SK-N-SH (cell line): ENCODE results near the gene ZNF609. TPM values are rescaled to one million over a fixed set of nuclear protein-coding genes. Genes with fewer than 3 reads are reported as not detected.

Source experiments
- CTCF ChIA-PET: fragments of 300-600, 350-600 bp; formaldehyde crosslinking; extraction: SDS; loops from one replicate; lab custom pipeline; 2021; lab: Yijun Ruan, JAX
- POLR2A ChIA-PET: fragments of 350-600 bp; sonication (Branson Sonifier 250); formaldehyde crosslinking; extraction: SDS; loops from one replicate; lab custom pipeline; 2020; ENCODE audit warnings: antibody characterized with exemption, inconsistent platforms; lab: Yijun Ruan, JAX
- DNase-seq: peaks from one replicate; pipeline ENCODE4 v3.0.0; 2012
- H2AFZ ChIP-seq: fragments of 200-600 bp; sonication (generic); 2 replicates; pipeline ENCODE4 v1.8.1; 2016; ENCODE audit warnings: antibody characterized with exemption, mild to moderate bottlenecking, low read depth
- H3F3A ChIP-seq: fragments of 200-600 bp; sonication (generic); replicated peaks from 2 replicates; pipeline ENCODE3; 2016; ENCODE audit warnings: antibody characterized with exemption, mild to moderate bottlenecking; ENCODE audit not compliant: insufficient read depth
- H3K27ac ChIP-seq, 2 experiments: fragments of 200-500 bp in 1 of 2; fragments of 200-600 bp in 1 of 2; sonication (Bioruptor generic) in 1 of 2; sonication (generic), shearing (Covaris generic) in 1 of 2; 2 replicates each; pipeline versions ENCODE4 v1.5.1 to v1.6.1; 2014 to 2016; ENCODE audit warnings: low read depth in 2 of 2, inconsistent platforms in 1 of 2, low read length in 1 of 2, mild to moderate bottlenecking in 1 of 2, mixed read lengths in 1 of 2
- H3K27me3 ChIP-seq: fragments of 200-600 bp; sonication (generic), shearing (Covaris generic); 2 replicates; pipeline ENCODE4 v1.6.1; 2016; ENCODE audit warnings: mixed run types; ENCODE audit not compliant: insufficient read depth
- H3K36me3 ChIP-seq, 2 experiments: fragments of 200-500 bp in 1 of 2; fragments of 200-600 bp in 1 of 2; sonication (Bioruptor generic) in 1 of 2; sonication (generic) in 1 of 2; replicated peaks in 1 of 2; 2 replicates each; pipeline versions ENCODE3 to v1.5.1; 2014 to 2016; ENCODE audit warnings: low read length in 1 of 2, mild to moderate bottlenecking in 1 of 2; ENCODE audit not compliant: insufficient read depth in 2 of 2, control insufficient read depth in 1 of 2
- H3K4me1 ChIP-seq, 2 experiments: fragments of 200-500 bp in 1 of 2; fragments of 200-600 bp in 1 of 2; sonication (Bioruptor generic) in 1 of 2; sonication (generic), shearing (Covaris generic) in 1 of 2; 2 replicates each; pipeline versions ENCODE4 v1.5.1 to v1.6.1; 2014 to 2016; ENCODE audit warnings: low read depth in 1 of 2, low read length in 1 of 2, mixed run types in 1 of 2; ENCODE audit not compliant: insufficient read depth in 2 of 2, control insufficient read depth in 1 of 2
- H3K4me2 ChIP-seq: fragments of 200-600 bp; sonication (generic), shearing (Covaris generic); 2 replicates; pipeline ENCODE4 v1.6.1; 2017; ENCODE audit warnings: mixed run types
- H3K4me3 ChIP-seq, 2 experiments: fragments of 200-500 bp in 1 of 2; fragments of 200-600 bp in 1 of 2; sonication (Bioruptor generic) in 1 of 2; sonication (generic), shearing (Covaris generic) in 1 of 2; 2 replicates each; pipeline versions ENCODE4 v1.5.1 to v1.8.1; 2014 to 2016; ENCODE audit warnings: low read depth in 2 of 2, inconsistent platforms in 1 of 2, low read length in 1 of 2, mild to moderate bottlenecking in 1 of 2, mixed read lengths in 1 of 2, moderate library complexity in 1 of 2
- H3K79me2 ChIP-seq: fragments of 200-600 bp; sonication (generic); 2 replicates; pipeline ENCODE4 v1.8.1; 2017; ENCODE audit warnings: mild to moderate bottlenecking; ENCODE audit not compliant: insufficient read depth
- H3K9ac ChIP-seq: fragments of 200-600 bp; sonication (generic); 2 replicates; pipeline ENCODE4 v1.6.1; 2017; ENCODE audit warnings: mixed run types
- H3K9me2 ChIP-seq: fragments of 200-600 bp; sonication (generic); 2 replicates; pipeline ENCODE4 v1.6.1; 2017; ENCODE audit warnings: mixed run types
- H3K9me3 ChIP-seq: fragments of 200-600 bp; sonication (generic); 2 replicates; pipeline ENCODE4 v1.6.1; 2017; ENCODE audit warnings: mixed run types, mild to moderate bottlenecking, moderate library complexity
- H4K20me1 ChIP-seq: fragments of 200-600 bp; sonication (generic); 2 replicates; pipeline ENCODE4 v1.6.1; 2017; ENCODE audit warnings: mild to moderate bottlenecking, mixed run types; ENCODE audit not compliant: insufficient read depth
- CTCF ChIP-seq: fragments of 200-600 bp; sonication (generic); IDR thresholded peaks from 2 replicates; pipeline ENCODE4 v1.6.1; 2017; ENCODE audit warnings: antibody characterized with exemption, mild to moderate bottlenecking, moderate library complexity
- ELF1 ChIP-seq: IDR thresholded peaks from 2 replicates; pipeline ENCODE4 v1.4.0; 2012
- EP300 ChIP-seq, 2 experiments: IDR thresholded peaks; 2 replicates each; pipeline versions ENCODE4 v1.4.0 to v1.6.1; 2012; ENCODE audit warnings: borderline replicate concordance in 1 of 2, low read depth in 1 of 2, low read length in 1 of 2
- EZH2phosphoT487 ChIP-seq: fragments of 200-600 bp; sonication (generic); IDR thresholded peaks from 2 replicates; pipeline ENCODE4 v1.6.1; 2017; ENCODE audit warnings: low read depth, mixed run types, mild to moderate bottlenecking, antibody characterized with exemption, moderate library complexity, borderline replicate concordance
- FOSL2 ChIP-seq: IDR thresholded peaks from 2 replicates; pipeline ENCODE4 v1.4.0; 2012; ENCODE audit warnings: low read depth, mild to moderate bottlenecking, moderate library complexity, borderline replicate concordance
- FOXM1 ChIP-seq: IDR thresholded peaks from 2 replicates; pipeline ENCODE4 v1.4.0; 2012; ENCODE audit warnings: low read depth, mild to moderate bottlenecking
- GABPA ChIP-seq: IDR thresholded peaks from 2 replicates; pipeline ENCODE4 v1.4.0; 2012; ENCODE audit warnings: low read depth, mild to moderate bottlenecking
- GATA2 ChIP-seq: sonication (generic); formaldehyde crosslinking; IDR thresholded peaks from 2 replicates; pipeline ENCODE4 v1.5.0; 2020; ENCODE audit warnings: mild to moderate bottlenecking, missing genetic modification reagents
- JUND ChIP-seq: IDR thresholded peaks from 2 replicates; pipeline ENCODE4 v1.4.0; 2012
- MEF2A ChIP-seq: IDR thresholded peaks from 2 replicates; pipeline ENCODE4 v1.4.0; 2012; ENCODE audit warnings: low read depth, borderline replicate concordance
- PBX3 ChIP-seq: IDR thresholded peaks from 2 replicates; pipeline ENCODE4; 2012
- RAD21 ChIP-seq: IDR thresholded peaks from 2 replicates; pipeline ENCODE4 v1.6.1; 2012; ENCODE audit warnings: mild to moderate bottlenecking, low read length
- REST ChIP-seq: IDR thresholded peaks from 2 replicates; pipeline ENCODE4 v1.6.1; 2012; ENCODE audit warnings: mild to moderate bottlenecking, low read depth, low read length, moderate library complexity
- RFX5 ChIP-seq: IDR thresholded peaks from 2 replicates; pipeline ENCODE4 v1.6.1; 2012; ENCODE audit warnings: mild to moderate bottlenecking, improper control_type of control experiment, low read length
- SIN3A ChIP-seq: IDR thresholded peaks from 2 replicates; pipeline ENCODE4 v1.6.1; 2012; ENCODE audit warnings: low read depth, mild to moderate bottlenecking, low read length, moderate library complexity, borderline replicate concordance
- SMC3 ChIP-seq: IDR thresholded peaks from 2 replicates; pipeline ENCODE4 v1.6.1; 2012; ENCODE audit warnings: low read depth, low read length, improper control_type of control experiment
- YY1 ChIP-seq: IDR thresholded peaks from 2 replicates; pipeline ENCODE4 v1.4.0; 2012; ENCODE audit warnings: low read depth, mild to moderate bottlenecking
- WGBS: methylation state at CpG from one replicate; pipeline ENCODE4 v1.1.6; 2017; ENCODE audit warnings: low lambda C conversion rate; 5-methylcytosine and 5-hydroxymethylcytosine counted together
- polyA plus RNA-seq, 3 experiments: library from polyadenylated mRNA; depleted of rRNA; stranded (reverse); fragments of >200 nt; gene quantifications; 2 replicates each; pipeline ENCODE4 v1.2.3, GENCODE V29; 2012

The ZNF609 gene
- polyA plus RNA-seq, 1 of the 3 experiments (the other 2 are of a cell fraction): 12.6 TPM

- POLR2A ChIA-PET: no interaction called here
- CTCF ChIA-PET: interaction anchor here (0.6 to 5.4 kb wide), 9 partner anchors 28 to 301 kb away, joined by 3 to 24 read pairs (median 3); no protein-coding TSS in a partner anchor
- H3K9me3 ChIP-seq: no peaks in the 10 kb centered on the region
- TF ChIP-seq FOXM1 (no peak), EZH2phosphoT487 (no peak), ELF1 (no peak), EP300 (IDR thresholded peaks at IDR 0.05; ENCODE audit: borderline replicate concordance in 1 of 2, low read depth in 1 of 2, low read length in 1 of 2) (no peak), RFX5 (no peak), GABPA (no peak), MEF2A (no peak), CTCF (peak; percentile 50), SIN3A (no peak), REST (no peak), GATA2 (CRISPR knock-in tag) (no peak), RAD21 (peak; percentile 51), JUND (no peak), PBX3 (no peak), SMC3 (peak; percentile 27; the same call in 1 of the 2 replicates), FOSL2 (no peak), YY1 (no peak)
- no peaks in the 10 kb centered on the region for H3K27me3 ChIP-seq
- H3K36me3 ChIP-seq: peaks cover 32 to 47% of the 10 kb centered on the region in 2 experiments
- peaks cover 0 to 18% of the 10 kb centered on the region in 2 experiments; a peak in 1 of 4 replicates for H3K4me1 ChIP-seq
- 0 out of 2 replicates have a peak, but pooled peaks cover 3% of the 10 kb centered on the region for H3K79me2 ChIP-seq
- 87% methylated on average over 7 of the region's 7 CpGs for WGBS
- peaks cover 35% of the 10 kb centered on the region for H3F3A ChIP-seq
- H3K4me2 ChIP-seq: no peak overlapping the region
- H3K4me3 ChIP-seq: no peak overlapping the region; a peak in 1 of 4 replicates
- H3K27ac ChIP-seq: peak overlapping the region in 1 of 2 experiments; percentile 33; a peak in 1 of 4 replicates
- H4K20me1 ChIP-seq: no peaks in the 10 kb centered on the region
- no peaks in the 10 kb centered on the region for H3K9me2 ChIP-seq
- H2AFZ ChIP-seq: no peak overlapping the region
- no peak overlapping the region for H3K9ac ChIP-seq
- no peak for DNase-seq
Measured at GRCh38 chr15:64426845-64427465, 33.4 kb upstream of the ZNF609 start.
